ENCODE data around the gene MED13.
"Not testable (repeated sequence)": the region's sequence is repeated elsewhere in the genome, so short reads cannot be mapped to it uniquely, and the experiment has no call there.

The MED13 gene

DNA sequence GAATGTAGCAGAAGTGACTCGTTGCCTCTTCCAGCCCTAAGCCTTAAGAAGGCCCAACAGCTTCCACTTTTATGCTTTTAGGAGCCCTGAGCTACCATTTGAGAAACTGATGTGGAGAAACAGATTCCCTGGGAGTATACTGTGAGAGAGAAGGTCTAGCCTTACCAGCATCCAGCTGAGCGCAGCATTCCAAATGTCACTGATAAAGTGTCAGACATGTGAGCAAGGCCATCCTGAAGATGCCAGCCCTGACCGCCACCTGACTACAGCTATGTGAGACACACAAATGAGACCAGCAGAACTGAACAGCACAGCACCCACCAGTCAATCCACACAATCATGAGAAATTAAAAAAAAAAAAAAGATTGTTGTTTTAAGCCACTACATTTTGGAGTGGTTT is 18.6 kb upstream of the MED13 start:
- H3K4me3 ChIP-seq (ENCODE audit: low read depth, low read length): no peak overlapping the region
- no peak for DNase-seq (ENCODE audit: low read depth)
- in situ Hi-C loops (cut with HindIII; ENCODE audit: low sequenced_read_pairs): no loop called here
- TF ChIP-seq, protein P1, sequence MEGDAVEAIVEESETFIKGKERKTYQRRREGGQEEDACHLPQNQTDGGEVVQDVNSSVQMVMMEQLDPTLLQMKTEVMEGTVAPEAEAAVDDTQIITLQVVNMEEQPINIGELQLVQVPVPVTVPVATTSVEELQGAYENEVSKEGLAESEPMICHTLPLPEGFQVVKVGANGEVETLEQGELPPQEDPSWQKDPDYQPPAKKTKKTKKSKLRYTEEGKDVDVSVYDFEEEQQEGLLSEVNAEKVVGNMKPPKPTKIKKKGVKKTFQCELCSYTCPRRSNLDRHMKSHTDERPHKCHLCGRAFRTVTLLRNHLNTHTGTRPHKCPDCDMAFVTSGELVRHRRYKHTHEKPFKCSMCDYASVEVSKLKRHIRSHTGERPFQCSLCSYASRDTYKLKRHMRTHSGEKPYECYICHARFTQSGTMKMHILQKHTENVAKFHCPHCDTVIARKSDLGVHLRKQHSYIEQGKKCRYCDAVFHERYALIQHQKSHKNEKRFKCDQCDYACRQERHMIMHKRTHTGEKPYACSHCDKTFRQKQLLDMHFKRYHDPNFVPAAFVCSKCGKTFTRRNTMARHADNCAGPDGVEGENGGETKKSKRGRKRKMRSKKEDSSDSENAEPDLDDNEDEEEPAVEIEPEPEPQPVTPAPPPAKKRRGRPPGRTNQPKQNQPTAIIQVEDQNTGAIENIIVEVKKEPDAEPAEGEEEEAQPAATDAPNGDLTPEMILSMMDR (IDR thresholded peaks at IDR 0.05; ENCODE audit: low read depth, low read length, missing control alignments): no peak

DNA sequence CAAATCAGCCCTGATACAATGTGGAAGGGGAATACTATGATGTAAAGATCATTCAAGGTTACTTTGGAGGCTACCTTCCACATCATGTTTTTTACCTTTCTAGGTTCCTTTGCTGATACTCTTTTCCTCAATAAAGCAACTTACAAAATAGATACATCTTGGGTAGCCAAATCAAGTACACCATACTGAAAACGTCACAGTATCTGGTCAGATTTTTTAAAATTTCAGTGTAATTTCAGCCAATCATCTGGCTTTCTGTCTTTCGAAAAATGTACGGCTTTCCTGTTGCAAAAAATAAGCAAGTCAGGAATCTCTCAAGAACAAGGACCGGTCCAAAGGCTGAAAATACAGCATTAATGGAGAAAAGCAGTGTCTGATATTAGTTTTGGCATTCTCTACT is 15.6 kb upstream of the MED13 start:
- TF ChIP-seq, protein P1 (IDR thresholded peaks at IDR 0.05; ENCODE audit: low read depth, low read length, missing control alignments): no peak
- no peak for DNase-seq (ENCODE audit: low read depth)
- H3K4me3 ChIP-seq (ENCODE audit: low read depth, low read length): no peak overlapping the region
- in situ Hi-C loops (cut with HindIII; ENCODE audit: low sequenced_read_pairs): no loop called here

DNA sequence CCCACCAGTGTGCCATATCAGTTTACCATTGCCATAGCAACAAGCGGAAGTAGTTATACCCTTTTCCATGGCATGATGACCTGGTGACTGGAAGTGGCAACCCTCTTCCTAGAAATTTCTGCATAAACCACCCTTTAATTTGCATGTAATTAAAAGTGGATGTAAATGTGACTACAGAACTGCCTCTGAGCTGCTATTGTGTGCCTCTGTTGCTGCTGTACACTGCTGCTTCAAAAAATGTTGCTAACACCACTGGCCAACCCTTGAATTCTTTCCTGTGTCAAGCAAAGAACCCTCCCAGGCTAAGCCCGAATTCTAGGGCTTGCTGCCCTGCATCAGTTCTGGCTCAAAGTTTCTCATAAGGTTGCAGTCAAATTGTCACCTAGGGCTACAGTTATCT is 12.9 kb upstream of the MED13 start:
- DNase-seq (ENCODE audit: low read depth): no peak
- TF ChIP-seq, protein P1 (IDR thresholded peaks at IDR 0.05; ENCODE audit: low read depth, low read length, missing control alignments): no peak
- in situ Hi-C loops (cut with HindIII; ENCODE audit: low sequenced_read_pairs): no loop called here
- H3K4me3 ChIP-seq (ENCODE audit: low read depth, low read length): no peak overlapping the region

DNA sequence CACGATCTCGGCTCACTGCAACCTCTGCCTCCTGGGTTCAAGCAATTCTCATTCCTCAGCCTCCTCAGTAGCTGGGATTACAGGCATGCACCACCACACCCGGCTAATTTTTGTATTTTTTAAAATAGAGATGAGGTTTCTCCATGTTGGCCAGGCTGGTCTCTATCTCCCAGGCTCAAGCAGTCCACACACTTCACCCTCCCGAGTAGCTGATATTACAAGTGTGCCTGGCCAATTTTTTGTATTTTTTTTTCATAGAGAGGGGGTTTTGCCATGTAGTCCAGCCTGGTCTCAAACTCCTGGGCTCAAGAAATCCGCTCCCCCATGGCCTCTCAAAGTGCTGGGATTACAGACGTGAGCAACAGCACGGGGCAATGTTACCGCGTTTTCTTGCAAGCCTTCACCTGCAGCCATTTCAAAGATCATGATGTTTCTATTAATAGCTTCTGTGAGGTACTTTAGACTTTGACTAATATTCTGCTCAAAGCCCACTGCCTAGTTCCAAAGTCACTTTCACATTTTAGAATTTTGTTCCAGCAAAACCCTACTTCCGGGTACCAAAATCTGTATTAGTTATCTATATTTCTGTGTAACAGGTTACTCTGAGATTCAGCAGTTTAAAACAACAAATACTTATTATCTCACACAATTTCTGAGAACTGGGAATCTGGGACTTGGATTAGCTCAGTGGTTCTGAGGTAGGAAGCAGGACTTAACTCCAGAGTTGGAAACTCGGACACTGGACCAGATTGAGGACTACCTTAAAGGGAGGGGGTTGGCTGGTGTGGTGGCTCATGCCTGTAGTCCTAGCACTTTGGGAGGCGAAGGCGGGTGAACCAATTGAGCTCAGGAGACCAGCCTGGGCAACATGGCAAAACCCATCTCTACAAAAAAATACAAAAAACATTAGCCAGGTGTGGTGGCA is 12.0 kb upstream of the MED13 start:
- H3K4me3 ChIP-seq (ENCODE audit: low read depth, low read length): no peak overlapping the region
- TF ChIP-seq, protein P1 (IDR thresholded peaks at IDR 0.05; ENCODE audit: low read depth, low read length, missing control alignments): no peak
- in situ Hi-C loops (cut with HindIII; ENCODE audit: low sequenced_read_pairs): no loop called here
- DNase-seq (ENCODE audit: low read depth): no peak

DNA sequence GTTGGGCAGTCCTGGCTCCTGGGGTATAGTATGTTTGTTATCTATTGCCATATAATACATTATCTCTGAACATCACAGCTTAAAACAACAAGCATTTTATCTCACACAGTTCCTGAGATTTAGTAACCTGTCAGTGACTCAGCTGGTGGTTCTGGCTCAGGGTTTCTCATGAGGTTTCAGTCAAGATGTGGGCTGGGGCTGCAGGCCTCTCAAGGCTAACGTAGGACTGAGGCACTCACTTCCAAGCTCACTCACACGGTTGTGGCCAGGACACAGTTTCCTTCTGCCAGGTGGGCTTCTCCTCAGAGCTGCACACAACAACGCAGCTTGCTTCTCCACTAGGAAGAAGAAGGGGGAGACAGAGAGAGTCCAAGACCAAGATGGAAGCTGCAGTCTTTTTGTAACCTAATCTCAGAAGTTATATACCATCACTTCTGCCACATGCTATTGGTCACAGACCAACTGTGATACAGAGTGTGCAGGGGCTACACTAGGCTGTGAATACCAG is 10.3 kb upstream of the MED13 start:
- no peak for DNase-seq (ENCODE audit: low read depth)
- in situ Hi-C loops (cut with HindIII; ENCODE audit: low sequenced_read_pairs): no loop called here
- TF ChIP-seq, protein P1 (IDR thresholded peaks at IDR 0.05; ENCODE audit: low read depth, low read length, missing control alignments): no peak
- H3K4me3 ChIP-seq (ENCODE audit: low read depth, low read length): no peak overlapping the region

DNA sequence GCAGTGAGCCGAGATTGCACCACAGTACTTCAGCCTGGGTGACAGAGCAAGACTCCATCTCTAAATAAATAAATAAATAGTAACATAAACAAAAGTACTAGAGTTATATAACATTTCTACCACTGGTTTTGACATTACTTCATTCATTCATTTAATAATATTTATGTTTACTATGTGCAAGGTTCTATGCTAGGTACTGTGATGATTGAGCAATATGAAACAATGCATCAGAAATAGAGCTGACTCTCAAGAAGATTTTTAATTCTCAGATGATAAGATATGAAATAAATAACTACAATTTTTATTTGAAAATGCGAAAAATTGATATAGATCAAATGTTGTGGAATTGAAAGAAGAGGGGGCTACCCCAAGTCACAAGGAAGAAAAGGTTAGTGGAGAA is 8.9 kb upstream of the MED13 start:
- DNase-seq (ENCODE audit: low read depth): no peak
- in situ Hi-C loops (cut with HindIII; ENCODE audit: low sequenced_read_pairs): no loop called here
- no peak overlapping the region for H3K4me3 ChIP-seq (ENCODE audit: low read depth, low read length)
- TF ChIP-seq, protein P1 (IDR thresholded peaks at IDR 0.05; ENCODE audit: low read depth, low read length, missing control alignments): no peak

DNA sequence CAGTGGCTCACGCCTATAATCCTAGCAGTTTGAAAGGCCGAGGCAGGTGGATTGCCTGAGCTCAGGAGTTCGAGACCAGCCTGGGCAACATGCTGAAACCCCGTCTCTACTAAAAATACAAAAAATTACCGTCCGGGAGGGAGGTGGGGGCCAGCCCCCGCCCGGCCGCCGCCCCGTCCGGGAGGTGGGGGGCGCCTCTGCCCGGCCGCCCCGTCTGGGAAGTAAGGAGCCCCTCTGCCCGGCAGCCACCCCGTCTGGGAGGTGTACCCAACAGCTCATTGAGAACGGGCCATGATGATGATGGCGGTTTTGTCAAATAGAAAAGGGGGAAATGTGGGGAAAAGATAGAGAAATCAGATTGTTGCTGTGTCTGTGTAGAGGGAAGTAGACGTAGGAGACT is 7.8 kb upstream of the MED13 start:
- H3K4me3 ChIP-seq (ENCODE audit: low read depth, low read length); DNase-seq (ENCODE audit: low read depth); in situ Hi-C loops (cut with HindIII; ENCODE audit: low sequenced_read_pairs): not testable (repeated sequence)
